ENCODE data around the gene SLC26A6. TPM values are rescaled to one million over a fixed set of nuclear protein-coding genes. Genes with fewer than 3 reads are reported as not detected.

SLC26A6 gene
- total and polyA plus RNA-seq, 8 donors: 14.8 to 279 (median 54.0) TPM

- no peak for DNase-seq
- H3K4me3 ChIP-seq: peak overlapping the region in 1 of 4 donors; percentile 96
- TF ChIP-seq POLR2A (IDR thresholded peaks at IDR 0.05) (no peak), EP300 (IDR thresholded peaks at IDR 0.05) (no peak), POLR2AphosphoS5 (IDR thresholded peaks at IDR 0.05) (no peak)
- TF ChIP-seq, protein P1, sequence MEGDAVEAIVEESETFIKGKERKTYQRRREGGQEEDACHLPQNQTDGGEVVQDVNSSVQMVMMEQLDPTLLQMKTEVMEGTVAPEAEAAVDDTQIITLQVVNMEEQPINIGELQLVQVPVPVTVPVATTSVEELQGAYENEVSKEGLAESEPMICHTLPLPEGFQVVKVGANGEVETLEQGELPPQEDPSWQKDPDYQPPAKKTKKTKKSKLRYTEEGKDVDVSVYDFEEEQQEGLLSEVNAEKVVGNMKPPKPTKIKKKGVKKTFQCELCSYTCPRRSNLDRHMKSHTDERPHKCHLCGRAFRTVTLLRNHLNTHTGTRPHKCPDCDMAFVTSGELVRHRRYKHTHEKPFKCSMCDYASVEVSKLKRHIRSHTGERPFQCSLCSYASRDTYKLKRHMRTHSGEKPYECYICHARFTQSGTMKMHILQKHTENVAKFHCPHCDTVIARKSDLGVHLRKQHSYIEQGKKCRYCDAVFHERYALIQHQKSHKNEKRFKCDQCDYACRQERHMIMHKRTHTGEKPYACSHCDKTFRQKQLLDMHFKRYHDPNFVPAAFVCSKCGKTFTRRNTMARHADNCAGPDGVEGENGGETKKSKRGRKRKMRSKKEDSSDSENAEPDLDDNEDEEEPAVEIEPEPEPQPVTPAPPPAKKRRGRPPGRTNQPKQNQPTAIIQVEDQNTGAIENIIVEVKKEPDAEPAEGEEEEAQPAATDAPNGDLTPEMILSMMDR (IDR thresholded peaks at IDR 0.05): no peak
- H3K27ac ChIP-seq: no peak overlapping the region
- peaks cover 18 to 39% (median 27%) of the 10 kb centered on the region in 4 donors for H3K4me1 ChIP-seq
- peaks cover 40 to 52% (median 50%) of the 10 kb centered on the region in 4 donors for H3K36me3 ChIP-seq
- 95 to 97% (median 95%) methylated on average over 5 of the region's 5 CpGs for WGBS, 5 donors
- H3K9me3 ChIP-seq: no peaks in the 10 kb centered on the region
- no peaks in the 10 kb centered on the region for H3K27me3 ChIP-seq
- intact Hi-C loops (cut with DNase I; ENCODE audit: low total_unique reads): no loop called here
These were observed 27.7 kb downstream of the SLC26A6 start for GRCh38 chr3:48607519-48607918.

- 58 to 81% (median 64%) methylated on average over 2 of the region's 2 CpGs for WGBS, 5 donors
These were observed 33.7 kb downstream of the SLC26A6 start for GRCh38 chr3:48601622-48601994.

DNA sequence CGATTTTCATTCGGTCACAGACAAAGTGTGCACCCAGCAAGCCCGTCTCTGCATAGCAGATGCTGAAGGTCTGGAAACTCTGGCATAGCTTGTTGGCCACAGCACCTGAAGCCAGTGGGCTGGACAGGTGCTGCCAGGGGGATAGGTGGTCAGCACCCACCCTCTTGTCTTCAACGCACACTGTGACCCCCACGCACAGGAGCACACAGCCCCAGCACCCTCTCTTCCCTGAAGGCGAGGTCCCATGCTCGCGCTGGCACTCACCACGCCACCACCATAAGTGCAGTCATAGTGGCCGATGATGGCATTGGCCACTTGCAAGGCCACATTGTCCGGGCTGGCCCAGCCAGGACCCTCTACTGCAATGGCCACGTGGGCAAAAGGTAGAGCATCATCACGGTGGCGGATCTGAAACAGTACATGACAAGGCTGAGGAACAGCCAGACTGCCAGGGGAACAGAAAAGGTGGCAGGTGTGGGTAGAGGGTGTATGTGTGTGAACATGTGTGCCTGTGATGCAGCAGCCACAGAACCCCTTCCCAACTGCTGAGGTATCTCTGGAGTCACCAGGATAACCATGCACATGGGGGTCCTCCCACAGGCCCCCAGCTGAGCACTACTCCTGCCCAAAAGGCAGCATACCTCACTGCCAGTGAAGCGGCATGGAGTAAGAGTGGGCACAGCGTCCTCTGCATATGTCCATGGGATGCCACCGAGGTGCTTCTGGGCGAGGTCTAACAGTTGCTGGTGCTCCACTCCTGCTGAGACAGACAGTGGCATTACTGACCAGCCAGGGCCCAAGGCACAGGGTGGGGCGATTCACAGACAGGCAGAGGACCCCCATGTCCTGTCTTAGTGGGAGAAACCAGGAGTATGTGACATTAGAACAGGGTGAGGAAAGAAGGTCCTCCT, 34.3 kb downstream of the SLC26A6 start:
- TF ChIP-seq, protein P1 (IDR thresholded peaks at IDR 0.05): no peak
- no peak for TF ChIP-seq POLR2A (IDR thresholded peaks at IDR 0.05)
- no peak for TF ChIP-seq EP300 (IDR thresholded peaks at IDR 0.05)
- TF ChIP-seq POLR2AphosphoS5 (IDR thresholded peaks at IDR 0.05): no peak
- Histone ChIP-seq H3K27me3 (no peaks in the 10 kb centered on the region), H3K27ac (peak overlapping the region in 2 of 5 donors; percentile 25 to 83), H3K36me3 (peaks cover 77 to 94% (median 88%) of the 10 kb centered on the region in 4 donors), H3K4me1 (peaks cover 15 to 30% (median 23%) of the 10 kb centered on the region in 4 donors), H3K9me3 (no peaks in the 10 kb centered on the region), H3K4me3 (no peak overlapping the region)
- WGBS, 5 donors: 94 to 96% (median 95%) methylated on average over 18 to 19 of the region's 19 CpGs
- intact Hi-C loops (cut with DNase I; ENCODE audit: low total_unique reads): no loop called here
- DNase-seq: no peak

More at GRCh38 chr3:48601622-48601994, 33.7 kb downstream of the SLC26A6 start:
- DNase-seq: no peak
- H3K9me3 ChIP-seq: no peaks in the 10 kb centered on the region
- H3K36me3 ChIP-seq: peaks cover 83 to 99% (median 95%) of the 10 kb centered on the region in 4 donors
- TF ChIP-seq, protein P1 (IDR thresholded peaks at IDR 0.05): no peak
- no peak for TF ChIP-seq EP300 (IDR thresholded peaks at IDR 0.05)
- TF ChIP-seq POLR2A (IDR thresholded peaks at IDR 0.05): no peak
- TF ChIP-seq POLR2AphosphoS5 (IDR thresholded peaks at IDR 0.05): no peak
- peaks cover 15 to 34% (median 23%) of the 10 kb centered on the region in 4 donors for H3K4me1 ChIP-seq
- H3K27ac ChIP-seq: peak overlapping the region in 1 of 5 donors; percentile 25
- intact Hi-C loops (cut with DNase I; ENCODE audit: low total_unique reads): no loop called here
- no peaks in the 10 kb centered on the region for H3K27me3 ChIP-seq
- H3K4me3 ChIP-seq: no peak overlapping the region

GRCh38 chr3:48599509-48600285, 35.6 kb downstream of the SLC26A6 start:
- Histone ChIP-seq H3K4me1 (peaks cover 27 to 39% (median 33%) of the 10 kb centered on the region in 4 donors), H3K9me3 (no peaks in the 10 kb centered on the region), H3K27ac (peak overlapping the region in 4 of 5 donors; percentile 79 to 84 (median 82)), H3K4me3 (no peak overlapping the region), H3K27me3 (peaks cover 0 to 9% (median 4%) of the 10 kb centered on the region in 3 donors), H3K36me3 (peaks cover 65 to 81% (median 76%) of the 10 kb centered on the region in 4 donors)
- no peak for DNase-seq
- no peak for TF ChIP-seq EP300 (IDR thresholded peaks at IDR 0.05)
- no peak for TF ChIP-seq POLR2AphosphoS5 (IDR thresholded peaks at IDR 0.05)
- TF ChIP-seq, protein P1 (IDR thresholded peaks at IDR 0.05): no peak
- TF ChIP-seq POLR2A (IDR thresholded peaks at IDR 0.05): no peak
- 92 to 97% (median 93%) methylated on average over 12 of the region's 12 CpGs for WGBS, 5 donors
- intact Hi-C loops (cut with DNase I; ENCODE audit: low total_unique reads): no loop called here
